ENCODE data around the gene PARD6G.
"Not testable (repeated sequence)": the region's sequence is repeated elsewhere in the genome, so short reads cannot be mapped to it uniquely, and the experiment has no call there.

GRCh38 chr18:80164727-80165355 lies 82.5 kb downstream of the PARD6G start:
- not testable (repeated sequence) for TF ChIP-seq CTCF (conservative IDR thresholded peaks at IDR 0.05); ZFX (IDR thresholded peaks at IDR 0.05)
